MM.1S (cell line): Measurements from ENCODE around the gene ORAI3.

Experiments
- EZH2 ChIP-seq: fragments of 300-600 bp; sonication (generic); optimal IDR thresholded peaks from 2 replicates; pipeline ENCODE3; 2017; ENCODE audit warnings: low read depth, mild to moderate bottlenecking, antibody characterized with exemption, low read length, mixed read lengths
- EZH2phosphoT487 ChIP-seq: fragments of 300-600 bp; sonication (generic); IDR thresholded peaks from 2 replicates; pipeline ENCODE4 v1.6.1; 2018; ENCODE audit warnings: antibody characterized with exemption, low read length
- TF ChIP-seq, protein P1 (sequence below): fragments of 300-600 bp; sonication (generic); IDR thresholded peaks from 2 replicates; pipeline ENCODE4 v1.5.1; 2016; ENCODE audit warnings: antibody characterized with exemption, low read length, mixed read lengths

DNA sequence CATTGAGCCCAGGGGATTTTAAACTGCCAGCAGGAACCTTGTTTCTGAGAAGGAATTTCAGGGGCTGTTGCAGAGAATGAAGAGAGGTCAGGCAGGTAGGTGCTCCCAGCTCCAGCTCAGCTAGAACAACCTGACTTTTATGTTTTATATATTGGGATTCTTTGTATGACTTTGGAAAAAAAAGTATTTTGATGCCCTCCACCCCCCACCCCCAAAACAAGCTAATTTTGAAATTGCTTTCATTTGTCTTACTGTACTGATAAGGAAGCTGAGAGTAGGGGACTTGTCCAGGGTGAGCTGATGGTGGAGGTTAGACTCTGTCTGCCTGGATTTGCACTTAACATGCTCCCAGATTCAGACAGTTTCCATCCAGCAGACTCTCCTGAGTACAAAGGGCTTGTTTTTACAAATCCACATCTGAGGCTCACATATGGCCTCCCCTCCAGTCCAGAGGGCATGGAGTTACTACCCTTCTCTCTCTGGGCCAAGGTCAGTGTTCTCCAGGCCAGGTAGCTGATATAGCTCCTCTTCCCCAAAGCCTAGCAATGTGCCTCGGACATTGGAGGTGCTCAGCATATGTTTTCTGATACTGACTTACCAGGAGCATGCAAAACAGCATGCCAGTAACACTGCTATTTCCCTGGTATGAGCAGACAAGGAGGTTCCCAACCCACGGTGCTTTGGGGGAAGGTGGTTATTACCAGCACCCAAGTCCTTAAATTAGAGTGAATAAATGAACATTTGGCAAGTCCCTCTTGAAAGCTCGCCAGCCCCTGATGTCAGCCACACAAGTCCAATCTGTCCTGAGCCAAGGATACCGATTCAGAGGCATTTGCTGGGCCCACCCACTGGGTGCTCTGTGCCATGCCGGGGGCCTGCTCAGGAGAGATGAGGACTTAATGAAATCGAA is 50.2 kb downstream of the ORAI3 start:
- no peak for TF ChIP-seq EZH2
- TF ChIP-seq, protein P1, sequence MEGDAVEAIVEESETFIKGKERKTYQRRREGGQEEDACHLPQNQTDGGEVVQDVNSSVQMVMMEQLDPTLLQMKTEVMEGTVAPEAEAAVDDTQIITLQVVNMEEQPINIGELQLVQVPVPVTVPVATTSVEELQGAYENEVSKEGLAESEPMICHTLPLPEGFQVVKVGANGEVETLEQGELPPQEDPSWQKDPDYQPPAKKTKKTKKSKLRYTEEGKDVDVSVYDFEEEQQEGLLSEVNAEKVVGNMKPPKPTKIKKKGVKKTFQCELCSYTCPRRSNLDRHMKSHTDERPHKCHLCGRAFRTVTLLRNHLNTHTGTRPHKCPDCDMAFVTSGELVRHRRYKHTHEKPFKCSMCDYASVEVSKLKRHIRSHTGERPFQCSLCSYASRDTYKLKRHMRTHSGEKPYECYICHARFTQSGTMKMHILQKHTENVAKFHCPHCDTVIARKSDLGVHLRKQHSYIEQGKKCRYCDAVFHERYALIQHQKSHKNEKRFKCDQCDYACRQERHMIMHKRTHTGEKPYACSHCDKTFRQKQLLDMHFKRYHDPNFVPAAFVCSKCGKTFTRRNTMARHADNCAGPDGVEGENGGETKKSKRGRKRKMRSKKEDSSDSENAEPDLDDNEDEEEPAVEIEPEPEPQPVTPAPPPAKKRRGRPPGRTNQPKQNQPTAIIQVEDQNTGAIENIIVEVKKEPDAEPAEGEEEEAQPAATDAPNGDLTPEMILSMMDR, result no peak
- TF ChIP-seq EZH2phosphoT487, result no peak
